Measurements from ENCODE around the gene GALNS.

- no peak for TF ChIP-seq CTCF (IDR thresholded peaks at IDR 0.05; ENCODE audit: low read depth, low read length, missing input control)
- no peak for TF ChIP-seq TAF1 (conservative IDR thresholded peaks at IDR 0.05)
- no peak for TF ChIP-seq ZBTB33 (IDR thresholded peaks at IDR 0.05)
- TF ChIP-seq JUND (IDR thresholded peaks at IDR 0.05), result no peak
- TF ChIP-seq MAX (IDR thresholded peaks at IDR 0.05), result no peak
- no peak for TF ChIP-seq GABPA (IDR thresholded peaks at IDR 0.05 in 1 of 2, conservative IDR thresholded peaks at IDR 0.05 in 1 of 2)
- no peak for TF ChIP-seq EGR1 (IDR thresholded peaks at IDR 0.05; ENCODE audit: low read depth in 2 of 2)
- TF ChIP-seq SP1 (IDR thresholded peaks at IDR 0.05), result no peak
- no peak for TF ChIP-seq RAD21 (IDR thresholded peaks at IDR 0.05)
- TF ChIP-seq YY1 (IDR thresholded peaks at IDR 0.05), result no peak
Measured at GRCh38 chr16:88790312-88791211, 66.2 kb downstream of the GALNS start.
